Measurements from ENCODE around the gene GTF2I. TPM values are rescaled to one million over a fixed set of nuclear protein-coding genes. Genes with fewer than 3 reads are reported as not detected.
"Not testable (repeated sequence)": the region's sequence is repeated elsewhere in the genome, so short reads cannot be mapped to it uniquely, and the experiment has no call there.

GTF2I gene
- polyA plus RNA-seq, 4 donors = 21.6 to 165 (median 29.8) TPM

DNA sequence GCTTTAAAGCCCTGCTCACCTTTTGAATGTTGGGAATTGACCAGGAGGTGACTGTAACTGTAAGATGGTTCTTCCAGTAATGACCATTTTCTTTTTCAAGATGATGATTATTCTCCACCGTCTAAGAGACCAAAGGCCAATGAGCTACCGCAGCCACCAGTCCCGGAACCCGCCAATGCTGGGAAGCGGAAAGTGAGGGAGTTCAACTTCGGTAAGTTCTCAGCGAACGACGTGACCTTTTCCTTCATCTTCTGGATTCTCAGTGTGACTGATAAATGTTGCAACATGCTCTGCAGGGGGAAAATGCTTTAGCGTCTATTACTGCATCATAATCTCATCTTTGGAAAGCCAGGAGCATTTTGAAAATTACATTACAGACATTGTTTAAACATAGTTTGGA is 71.2 kb downstream of the GTF2I start:
- no CpG with 5 or more reads among the region's 10 CpGs for WGBS, 3 donors
- not testable (repeated sequence) for H3K4me1 ChIP-seq (ENCODE audit: control insufficient read depth in 3 of 3, insufficient read depth in 2 of 3, low read depth in 1 of 3, low read length in 2 of 3); H3K4me3 ChIP-seq (ENCODE audit: low read depth in 1 of 3, low read length in 3 of 3); FAIRE-seq; DNase-seq; H3K27ac ChIP-seq (ENCODE audit: low read depth in 1 of 3, low read length in 2 of 3); H3K27me3 ChIP-seq (ENCODE audit: control insufficient read depth in 3 of 3, insufficient read depth in 3 of 3, low read length in 3 of 3); H3K9me3 ChIP-seq (ENCODE audit: control insufficient read depth in 2 of 2, insufficient read depth in 1 of 2, low read depth in 1 of 2, low read length in 1 of 2)
- H3K36me3 ChIP-seq (ENCODE audit: control insufficient read depth in 3 of 3, insufficient read depth in 2 of 3, low read depth in 1 of 3, low read length in 3 of 3) = peaks cover 0 to 15% (median 6%) of the 10 kb centered on the region in 3 donors

DNA sequence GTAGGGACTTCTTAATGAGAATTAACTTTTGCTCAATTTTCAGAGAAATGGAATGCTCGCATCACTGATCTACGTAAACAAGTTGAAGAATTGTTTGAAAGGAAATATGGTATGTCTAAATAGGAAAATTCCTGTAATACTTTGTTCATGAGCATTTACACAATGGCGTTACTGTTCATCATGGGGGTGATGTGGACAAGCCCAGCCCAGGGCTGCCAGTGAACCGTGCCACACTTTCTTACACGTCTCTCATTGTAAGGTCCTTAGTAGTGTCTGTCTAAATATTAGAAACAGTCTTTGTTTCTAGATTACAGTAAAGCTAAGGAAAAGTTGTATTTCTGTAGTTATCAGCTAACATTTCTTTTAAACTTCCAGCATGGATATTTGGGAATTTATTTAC is 72.7 kb downstream of the GTF2I start:
- not testable (repeated sequence) for H3K27ac ChIP-seq (ENCODE audit: low read depth in 1 of 3, low read length in 2 of 3); DNase-seq; H3K27me3 ChIP-seq (ENCODE audit: control insufficient read depth in 3 of 3, insufficient read depth in 3 of 3, low read length in 3 of 3); FAIRE-seq; H3K4me1 ChIP-seq (ENCODE audit: control insufficient read depth in 3 of 3, insufficient read depth in 2 of 3, low read depth in 1 of 3, low read length in 2 of 3); H3K9me3 ChIP-seq (ENCODE audit: control insufficient read depth in 2 of 2, insufficient read depth in 1 of 2, low read depth in 1 of 2, low read length in 1 of 2); H3K4me3 ChIP-seq (ENCODE audit: low read depth in 1 of 3, low read length in 3 of 3)
- WGBS, 3 donors = no CpG with 5 or more reads among the region's 5 CpGs
- H3K36me3 ChIP-seq (ENCODE audit: control insufficient read depth in 3 of 3, insufficient read depth in 2 of 3, low read depth in 1 of 3, low read length in 3 of 3) = peaks cover 0 to 15% (median 4%) of the 10 kb centered on the region in 3 donors

DNA sequence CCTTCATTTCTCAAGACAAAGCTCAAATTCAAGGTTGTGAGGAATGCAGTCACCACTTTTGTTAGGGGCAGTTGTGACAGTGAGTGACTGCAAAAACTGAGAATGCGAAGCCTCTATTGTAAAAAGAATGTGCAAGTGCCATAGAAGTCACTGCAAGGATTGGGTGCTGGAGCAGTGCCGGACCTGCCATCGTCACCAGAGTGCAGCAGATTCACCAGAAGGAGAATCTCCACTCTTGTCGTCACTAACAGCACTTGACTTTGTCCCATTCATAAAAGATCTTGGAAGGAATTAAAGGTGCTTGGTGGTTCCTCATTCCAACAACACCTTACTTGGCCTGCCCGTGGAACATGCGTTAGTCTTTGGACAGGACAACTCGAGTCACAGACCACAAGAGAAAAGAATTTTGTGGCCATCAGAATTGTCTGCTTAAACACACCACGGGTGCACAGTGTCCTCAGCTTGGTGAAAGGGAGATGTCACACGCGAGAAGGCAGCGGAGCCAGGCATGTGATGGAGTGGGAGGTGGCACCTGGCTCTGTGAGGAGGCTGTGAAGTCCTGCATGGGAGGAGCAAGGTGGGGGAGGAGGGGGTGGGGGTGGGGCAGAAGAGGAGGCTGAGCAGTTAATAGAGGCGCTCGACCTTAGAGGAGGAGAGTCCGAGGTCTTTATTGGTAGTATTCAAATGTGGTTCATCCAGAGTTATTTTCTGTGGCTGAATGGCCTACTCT is 82.6 kb downstream of the GTF2I start:
- not testable (repeated sequence) for H3K36me3 ChIP-seq (ENCODE audit: control insufficient read depth in 3 of 3, insufficient read depth in 2 of 3, low read depth in 1 of 3, low read length in 3 of 3); DNase-seq; H3K27ac ChIP-seq (ENCODE audit: low read depth in 1 of 3, low read length in 2 of 3); H3K27me3 ChIP-seq (ENCODE audit: control insufficient read depth in 3 of 3, insufficient read depth in 3 of 3, low read length in 3 of 3); H3K4me1 ChIP-seq (ENCODE audit: control insufficient read depth in 3 of 3, insufficient read depth in 2 of 3, low read depth in 1 of 3, low read length in 2 of 3); H3K4me3 ChIP-seq (ENCODE audit: low read depth in 1 of 3, low read length in 3 of 3); H3K9me3 ChIP-seq (ENCODE audit: control insufficient read depth in 2 of 2, insufficient read depth in 1 of 2, low read depth in 1 of 2, low read length in 1 of 2); FAIRE-seq
- no CpG with 5 or more reads among the region's 14 CpGs for WGBS, 3 donors

DNA sequence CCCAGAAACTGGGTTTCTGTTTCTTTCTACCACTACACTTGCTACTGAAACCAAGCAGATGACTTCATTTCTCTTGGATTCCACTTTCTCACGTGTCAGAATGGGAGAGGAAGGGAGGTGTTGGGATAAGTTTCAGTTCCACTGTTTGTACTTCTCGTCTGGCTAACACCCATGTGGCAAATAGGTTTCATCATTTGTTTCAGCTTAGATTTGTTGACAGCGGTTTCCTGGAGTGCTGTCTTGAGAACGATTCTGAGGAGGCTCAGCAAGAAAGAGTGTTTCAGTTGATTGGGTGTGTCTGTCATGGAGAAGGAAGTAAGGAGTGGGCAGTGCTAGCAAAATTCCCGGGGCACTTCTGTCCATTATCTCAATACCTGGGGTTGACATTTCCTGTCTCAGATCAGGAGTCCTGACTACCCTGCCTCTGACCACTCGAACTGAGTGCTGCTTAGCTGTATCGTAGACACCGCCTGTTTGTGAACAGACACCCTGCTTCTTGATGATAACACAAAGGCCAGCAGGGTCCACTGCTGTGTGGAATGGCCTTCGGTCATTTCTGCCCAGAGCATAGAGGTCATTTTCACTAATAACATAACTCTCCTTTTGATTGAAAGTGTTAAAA is 86.5 kb downstream of the GTF2I start:
- WGBS, 3 donors = no CpG with 5 or more reads among the region's 9 CpGs
- H3K9me3 ChIP-seq (ENCODE audit: control insufficient read depth in 2 of 2, insufficient read depth in 1 of 2, low read depth in 1 of 2, low read length in 1 of 2); FAIRE-seq: not testable (repeated sequence)

DNA sequence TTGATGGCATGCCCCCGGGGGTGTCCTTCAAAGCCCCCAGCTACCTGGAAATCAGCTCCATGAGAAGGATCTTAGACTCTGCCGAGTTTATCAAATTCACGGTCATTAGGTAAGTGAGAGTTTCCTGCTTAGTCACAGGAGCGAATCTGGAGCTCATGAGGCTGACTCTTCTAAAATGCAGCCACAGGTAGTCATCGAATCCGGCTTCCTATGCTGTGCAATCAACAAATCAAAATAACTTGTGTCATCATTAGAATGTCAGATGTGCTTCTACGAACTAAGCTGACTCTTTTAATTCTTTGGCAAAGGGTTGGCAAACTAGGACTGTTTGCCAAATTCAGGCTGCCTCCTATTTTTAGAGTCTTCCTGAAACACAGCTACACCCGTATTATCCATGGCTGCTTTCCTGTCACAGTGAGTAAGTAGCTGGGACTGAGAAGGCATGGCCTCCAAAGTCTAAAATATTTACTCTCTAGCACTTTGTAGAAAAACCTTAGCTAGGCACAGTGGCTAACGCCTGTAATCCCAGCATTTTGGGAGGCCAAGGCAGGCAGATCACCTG is 96.5 kb downstream of the GTF2I start:
- not testable (repeated sequence) for FAIRE-seq; H3K9me3 ChIP-seq (ENCODE audit: control insufficient read depth in 2 of 2, insufficient read depth in 1 of 2, low read depth in 1 of 2, low read length in 1 of 2); H3K36me3 ChIP-seq (ENCODE audit: control insufficient read depth in 3 of 3, insufficient read depth in 2 of 3, low read depth in 1 of 3, low read length in 3 of 3); H3K27me3 ChIP-seq (ENCODE audit: control insufficient read depth in 3 of 3, insufficient read depth in 3 of 3, low read length in 3 of 3); H3K4me1 ChIP-seq (ENCODE audit: control insufficient read depth in 3 of 3, insufficient read depth in 2 of 3, low read depth in 1 of 3, low read length in 2 of 3); DNase-seq; H3K27ac ChIP-seq (ENCODE audit: low read depth in 1 of 3, low read length in 2 of 3); H3K4me3 ChIP-seq (ENCODE audit: low read depth in 1 of 3, low read length in 3 of 3)
- WGBS, 3 donors = no CpG with 5 or more reads among the region's 9 CpGs

More for the DNA sequence above, 86.5 kb downstream of the GTF2I start:
- H3K27ac ChIP-seq (ENCODE audit: low read depth in 1 of 3, low read length in 2 of 3); H3K27me3 ChIP-seq (ENCODE audit: control insufficient read depth in 3 of 3, insufficient read depth in 3 of 3, low read length in 3 of 3); DNase-seq; H3K4me1 ChIP-seq (ENCODE audit: control insufficient read depth in 3 of 3, insufficient read depth in 2 of 3, low read depth in 1 of 3, low read length in 2 of 3); H3K36me3 ChIP-seq (ENCODE audit: control insufficient read depth in 3 of 3, insufficient read depth in 2 of 3, low read depth in 1 of 3, low read length in 3 of 3); H3K4me3 ChIP-seq (ENCODE audit: low read depth in 1 of 3, low read length in 3 of 3): not testable (repeated sequence)

DNA sequence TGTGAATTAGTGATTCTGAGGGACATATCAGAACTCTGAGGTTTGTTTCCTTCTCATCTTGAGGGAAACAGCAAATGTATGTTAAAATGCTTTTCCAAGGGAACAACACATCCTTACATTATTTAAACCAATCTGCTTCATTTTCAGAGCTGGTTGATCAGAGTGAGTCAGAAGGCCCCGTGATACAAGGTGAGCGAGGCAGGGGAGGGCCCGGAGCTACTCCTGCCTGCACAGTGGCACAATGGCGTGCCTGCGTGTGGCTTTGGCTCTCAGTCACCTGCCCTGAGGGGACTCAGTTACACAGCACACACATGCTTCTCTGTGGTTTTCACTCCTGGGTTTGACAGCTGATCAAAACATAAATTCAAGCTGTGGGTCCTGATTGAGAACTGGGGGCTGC is 99.2 kb downstream of the GTF2I start:
- no CpG with 5 or more reads among the region's 5 CpGs for WGBS, 3 donors
- H3K27ac ChIP-seq (ENCODE audit: low read depth in 1 of 3, low read length in 2 of 3); FAIRE-seq: not testable (repeated sequence)

DNA sequence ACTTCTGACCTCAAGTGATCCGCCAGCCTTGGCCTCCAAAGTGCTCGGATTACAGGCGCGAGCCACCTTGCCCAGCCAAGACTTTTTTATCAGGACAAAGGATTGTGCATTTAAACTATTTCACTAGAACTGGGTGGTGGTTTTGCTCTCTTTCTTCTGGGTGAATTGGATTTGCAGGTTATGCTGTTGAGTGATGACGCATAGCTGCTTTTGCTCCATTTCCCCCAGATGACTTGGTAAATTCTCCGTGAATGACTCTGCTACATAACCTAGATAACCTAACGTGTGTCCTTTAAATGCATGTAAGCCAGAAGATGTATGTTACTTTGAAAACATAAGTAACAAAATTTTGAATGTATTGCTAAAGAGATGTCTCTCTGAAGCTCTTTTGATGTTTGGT is 100.8 kb downstream of the GTF2I start:
- FAIRE-seq; H3K4me1 ChIP-seq (ENCODE audit: control insufficient read depth in 3 of 3, insufficient read depth in 2 of 3, low read depth in 1 of 3, low read length in 2 of 3); H3K27ac ChIP-seq (ENCODE audit: low read depth in 1 of 3, low read length in 2 of 3); H3K9me3 ChIP-seq (ENCODE audit: control insufficient read depth in 2 of 2, insufficient read depth in 1 of 2, low read depth in 1 of 2, low read length in 1 of 2); H3K27me3 ChIP-seq (ENCODE audit: control insufficient read depth in 3 of 3, insufficient read depth in 3 of 3, low read length in 3 of 3); H3K36me3 ChIP-seq (ENCODE audit: control insufficient read depth in 3 of 3, insufficient read depth in 2 of 3, low read depth in 1 of 3, low read length in 3 of 3); H3K4me3 ChIP-seq (ENCODE audit: low read depth in 1 of 3, low read length in 3 of 3); DNase-seq: not testable (repeated sequence)
- no CpG with 5 or more reads among the region's 7 CpGs for WGBS, 3 donors

More for the DNA sequence above, 99.2 kb downstream of the GTF2I start:
- not testable (repeated sequence) for H3K36me3 ChIP-seq (ENCODE audit: control insufficient read depth in 3 of 3, insufficient read depth in 2 of 3, low read depth in 1 of 3, low read length in 3 of 3); DNase-seq; H3K4me1 ChIP-seq (ENCODE audit: control insufficient read depth in 3 of 3, insufficient read depth in 2 of 3, low read depth in 1 of 3, low read length in 2 of 3); H3K9me3 ChIP-seq (ENCODE audit: control insufficient read depth in 2 of 2, insufficient read depth in 1 of 2, low read depth in 1 of 2, low read length in 1 of 2); H3K27me3 ChIP-seq (ENCODE audit: control insufficient read depth in 3 of 3, insufficient read depth in 3 of 3, low read length in 3 of 3); H3K4me3 ChIP-seq (ENCODE audit: low read depth in 1 of 3, low read length in 3 of 3)

DNA sequence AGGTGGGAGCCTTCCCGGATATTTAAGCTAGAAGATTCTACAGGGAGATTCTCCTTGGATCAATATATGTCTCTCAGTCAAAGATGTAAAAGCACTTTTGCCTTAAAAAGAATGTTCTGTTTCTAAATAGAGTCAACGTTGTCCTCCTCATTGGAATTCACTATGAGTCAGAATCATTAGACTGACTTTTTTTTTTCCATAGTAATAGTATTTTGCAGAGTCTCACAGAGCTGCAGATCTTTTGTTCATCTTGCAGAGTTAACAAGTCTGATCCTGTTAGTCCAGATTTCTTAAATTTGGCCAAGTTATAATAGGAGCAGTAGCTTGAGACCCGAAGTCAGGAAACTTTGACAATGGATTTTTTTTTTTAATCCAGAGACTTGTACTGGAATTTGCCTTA is 101.5 kb downstream of the GTF2I start:
- no CpG with 5 or more reads among the region's 3 CpGs for WGBS, 3 donors
- not testable (repeated sequence) for H3K36me3 ChIP-seq (ENCODE audit: control insufficient read depth in 3 of 3, insufficient read depth in 2 of 3, low read depth in 1 of 3, low read length in 3 of 3); H3K9me3 ChIP-seq (ENCODE audit: control insufficient read depth in 2 of 2, insufficient read depth in 1 of 2, low read depth in 1 of 2, low read length in 1 of 2); H3K4me1 ChIP-seq (ENCODE audit: control insufficient read depth in 3 of 3, insufficient read depth in 2 of 3, low read depth in 1 of 3, low read length in 2 of 3); H3K27ac ChIP-seq (ENCODE audit: low read depth in 1 of 3, low read length in 2 of 3); FAIRE-seq; H3K4me3 ChIP-seq (ENCODE audit: low read depth in 1 of 3, low read length in 3 of 3); DNase-seq; H3K27me3 ChIP-seq (ENCODE audit: control insufficient read depth in 3 of 3, insufficient read depth in 3 of 3, low read length in 3 of 3)

Data from small intestine (tissue), 7 donors.